Testis (tissue), 3 donors: ENCODE data around the gene SMIM36. TPM values are rescaled to one million over a fixed set of nuclear protein-coding genes. Genes with fewer than 3 reads are reported as not detected.
"Not testable (repeated sequence)": the region's sequence is repeated elsewhere in the genome, so short reads cannot be mapped to it uniquely, and the experiment has no call there.

Experiments
- DNase-seq: peaks from one replicate; pipeline ENCODE4 v3.0.0-alpha.2; 2019
- H3K27ac ChIP-seq, 2 donors: fragments of 200-600 bp; sonication (generic); one replicate each; pipeline ENCODE4 v1.5.1; 2019
- H3K27me3 ChIP-seq: fragments of 200-600 bp; sonication (generic); one replicate; pipeline ENCODE4 v1.5.1; 2019
- H3K36me3 ChIP-seq: fragments of 200-600 bp; sonication (generic); one replicate; pipeline ENCODE4 v1.5.1; 2017; ENCODE audit warnings: low read depth; ENCODE audit errors: missing control alignments
- H3K4me1 ChIP-seq: fragments of 200-600 bp; sonication (generic); one replicate; pipeline ENCODE4 v1.5.1; 2019
- H3K4me3 ChIP-seq, 2 donors: fragments of 200-600 bp; sonication (generic); one replicate each; pipeline ENCODE4 v1.5.1; 2017 to 2019
- H3K9me3 ChIP-seq: fragments of 200-600 bp; sonication (generic); one replicate; pipeline ENCODE4 v1.5.1; 2017
- CTCF ChIP-seq, 3 experiments: fragments of 450-650 bp in 2 of 3; fragments of 200-600 bp in 1 of 3; sonication (generic) in 1 of 3; IDR thresholded peaks; one replicate each; pipeline ENCODE4 v1.5.1; 2016 to 2019; ENCODE audit warnings: antibody characterized with exemption in 3 of 3, mild to moderate bottlenecking in 2 of 3, moderate library complexity in 1 of 3
- POLR2A ChIP-seq: fragments of 450-650 bp; IDR thresholded peaks from one replicate; pipeline ENCODE4 v1.6.1; 2017; ENCODE audit warnings: antibody characterized with exemption, mild to moderate bottlenecking, moderate library complexity
- WGBS, 2 donors: methylation state at CpG; one replicate each; pipeline ENCODE4 v1.1.5; 2018; 5-methylcytosine and 5-hydroxymethylcytosine counted together
- intact Hi-C: fragments of 100-400 bp; cut with DNase I; formaldehyde crosslinking; loops from one replicate; pipeline ENCODE4 v1.15.1; 2023; ENCODE audit warnings: low total_unique reads
- polyA plus RNA-seq: library from polyadenylated mRNA; stranded (reverse); fragments of 350-450 nt; fragmentation: Illumina TruSeq; extraction: RNeasy Lipid Tissue Mini Kit (QIAGEN cat#74804); gene quantifications from one replicate; pipeline ENCODE4 v1.2.3, GENCODE V29; 2014; ENCODE audit warnings: low read depth, low replicate concordance; ENCODE audit not compliant: insufficient read depth
- small RNA-seq, 2 donors: library from RNA; depleted of rRNA; stranded (forward); fragments of <200 nt; gene quantifications; one replicate each; pipeline ENCODE3, GENCODE V24; 2016
- total RNA-seq, 2 donors: library from RNA; depleted of rRNA; stranded (reverse); fragments of >200 nt; gene quantifications; one replicate each; pipeline ENCODE4 v1.2.3, GENCODE V29; 2016

The SMIM36 gene
- total and polyA plus RNA-seq, 3 donors from 2014 or later, result 0.55 to 26.0 (median 9.5) TPM

GRCh38 chr17:55407641-55408566 is 103.3 kb downstream of the SMIM36 start:
- no peak for DNase-seq
- Histone ChIP-seq H3K27me3 (no peaks in the 10 kb centered on the region), H3K27ac (peak overlapping the region; percentile 57 to 62), H3K4me1 (peaks cover 6% of the 10 kb centered on the region), H3K9me3 (no peaks in the 10 kb centered on the region), H3K4me3 (no peak overlapping the region), H3K36me3 (no peaks in the 10 kb centered on the region)
- intact Hi-C loops, result no loop called here
- 44 to 59% methylated on average over 5 of the region's 5 CpGs for WGBS, 2 donors
- TF ChIP-seq CTCF (IDR thresholded peaks at IDR 0.05) (no peak), POLR2A (no peak)

- WGBS, 2 donors, result 76 to 85% methylated on average over 1 of the region's 1 CpG
- no peaks in the 10 kb centered on the region for H3K9me3 ChIP-seq
- no peaks in the 10 kb centered on the region for H3K27me3 ChIP-seq
- intact Hi-C loops, result no loop called here
- peak overlapping the region in 1 of 2 donors; percentile 13 for H3K27ac ChIP-seq
- H3K4me1 ChIP-seq, result peaks cover 6% of the 10 kb centered on the region
- TF ChIP-seq POLR2A (no peak), CTCF (IDR thresholded peaks at IDR 0.05) (no peak)
- H3K36me3 ChIP-seq, result no peaks in the 10 kb centered on the region
- H3K4me3 ChIP-seq, result no peak overlapping the region
- DNase-seq, result no peak
These were observed 105.7 kb downstream of the SMIM36 start for GRCh38 chr17:55405600-55405999.

GRCh38 chr17:55404197-55404596 is 107.1 kb downstream of the SMIM36 start:
- DNase-seq, H3K9me3 ChIP-seq, H3K27ac ChIP-seq, H3K27me3 ChIP-seq, H3K4me1 ChIP-seq, intact Hi-C loops, H3K4me3 ChIP-seq, H3K36me3 ChIP-seq: not testable (repeated sequence)
- 88 to 93% methylated on average over 4 to 5 of the region's 5 CpGs for WGBS, 2 donors

GRCh38 chr17:55402374-55402773 is 108.9 kb downstream of the SMIM36 start:
- Histone ChIP-seq H3K36me3 (no peaks in the 10 kb centered on the region), H3K9me3 (no peaks in the 10 kb centered on the region), H3K27me3 (no peaks in the 10 kb centered on the region), H3K4me3 (no peak overlapping the region), H3K27ac (no peak overlapping the region), H3K4me1 (peaks cover 5% of the 10 kb centered on the region)
- TF ChIP-seq CTCF (IDR thresholded peaks at IDR 0.05), result no peak
- WGBS, 2 donors, result 64 to 80% methylated on average over 4 of the region's 4 CpGs
- no peak for DNase-seq
- intact Hi-C loops, result no loop called here

Small RNA genes within 50 kb of the gene (small RNA-seq; reads per million reads assigned to genes)
- 0 reads per million in 2 donors for gene RNU6-1249P

Other genes with a start within 250 kb of the SMIM36 start
- 10 to 100 TPM; 14.5 to 23.4 TPM for gene HLF, start 246.5 kb downstream of the SMIM36 start, total RNA-seq
- gene HLF, start 246.5 kb downstream of the SMIM36 start, polyA plus RNA-seq, result 7.0 TPM
- gene MMD, start 89.6 kb downstream of the SMIM36 start, total RNA-seq, result 10 to 100 TPM; 53.7 to 73.1 TPM
- gene MMD, start 89.6 kb downstream of the SMIM36 start, polyA plus RNA-seq, result 38.3 TPM
- gene TMEM100, start 211.4 kb upstream of the SMIM36 start, total RNA-seq, result 1 to 10 TPM; 3.1 to 4.4 TPM
- 5.8 TPM for gene TMEM100, start 211.4 kb upstream of the SMIM36 start, polyA plus RNA-seq
- gene PCTP, start 239.6 kb upstream of the SMIM36 start, total RNA-seq, result 10 to 100 TPM; 22.6 to 24.0 TPM
- gene PCTP, start 239.6 kb upstream of the SMIM36 start, polyA plus RNA-seq, result 32.0 TPM